Measurements from ENCODE around the gene DPP7. TPM values are rescaled to one million over a fixed set of nuclear protein-coding genes. Genes with fewer than 3 reads are reported as not detected.

Gene DPP7
- total and polyA plus RNA-seq, 2 of the 4 experiments (the other 2 are of a cell fraction): 14.9 to 76.4 TPM

- Histone ChIP-seq H3K36me3 (ENCODE audit: control insufficient read depth, insufficient read depth, low read length) (peaks cover 21% of the 10 kb centered on the region; the same call in 1 of the 2 replicates), H3K4ac (ENCODE audit: low read depth, low read length) (peak within 1 kb of the TSS; percentile 88), H2AK9ac (replicated peaks; ENCODE audit: low read depth, low read length, poor library complexity) (peak within 1 kb of the TSS; percentile 96), H3K18ac (ENCODE audit: low read depth, low read length) (peak within 1 kb of the TSS; percentile 74; the same call in 1 of the 2 replicates), H4K91ac (ENCODE audit: insufficient read depth, low read depth, low read length) (peak within 1 kb of the TSS; percentile 38), H3K14ac (replicated peaks; ENCODE audit: low read depth, low read length) (peak within 1 kb of the TSS; percentile 71), H3K23ac (ENCODE audit: low read depth, low read length) (peak within 1 kb of the TSS; percentile 66), H2BK5ac (ENCODE audit: low read depth, low read length, poor library complexity, severe bottlenecking) (peak within 1 kb of the TSS; percentile 24), H3K27me3 (ENCODE audit: control insufficient read depth, insufficient read depth, low read length) (no peaks in the 10 kb centered on the region), H3K4me2 (ENCODE audit: low read depth, low read length) (peak within 1 kb of the TSS; percentile 89), H4K8ac (ENCODE audit: low read depth in 2 of 2, low read length in 2 of 2) (peak within 1 kb of the TSS; percentile 41 to 97; a peak in 2 of 4 replicates), H3K4me3 (ENCODE audit: insufficient read depth, low read depth, low read length) (peak within 1 kb of the TSS; percentile 99), H4K5ac (ENCODE audit: low read depth, low read length) (peak within 1 kb of the TSS; percentile 52), H2AFZ (replicated peaks; ENCODE audit: low read length, poor library complexity) (peak within 1 kb of the TSS; percentile 95), H3K9me1 (ENCODE audit: insufficient read depth, low read length) (no peaks in the 10 kb centered on the region), H3K79me1 (ENCODE audit: low read depth in 1 of 2, low read length in 2 of 2) (peaks cover 8 to 33% of the 10 kb centered on the region in 2 experiments), H3K27ac (ENCODE audit: insufficient read depth, low read length) (peak within 1 kb of the TSS; percentile 54), H3K56ac (ENCODE audit: extremely low read depth, insufficient read depth, low read length) (peak within 1 kb of the TSS; percentile 41), H3K4me1 (ENCODE audit: control insufficient read depth, insufficient read depth, low read length) (no peaks in the 10 kb centered on the region), H2BK20ac (ENCODE audit: low read depth, low read length) (no peak within 1 kb of the TSS; the same call in 1 of the 2 replicates), H2BK15ac (ENCODE audit: low read depth, low read length) (no peak within 1 kb of the TSS; the same call in 2 of the 3 replicates), H2BK120ac (ENCODE audit: low read depth, low read length) (peak within 1 kb of the TSS; percentile 68), H2AK5ac (ENCODE audit: low read depth, low read length) (peak within 1 kb of the TSS; percentile 28), H3K9me3 (ENCODE audit: control insufficient read depth, insufficient read depth, low read length) (no peaks in the 10 kb centered on the region), H4K20me1 (ENCODE audit: insufficient read depth, low read length) (peaks cover 10% of the 10 kb centered on the region), H3K9ac (ENCODE audit: low read depth, low read length) (peak within 1 kb of the TSS; percentile 78)
- in situ Hi-C loops (cut with MboI; ENCODE audit: low sequenced_read_pairs) (no loop called here), intact Hi-C loops (cut with micrococcal nuclease) (no loop called here), dilution Hi-C loops (cut with HindIII; ENCODE audit: low sequenced_read_pairs, unreplicated experiment) (no loop called here)
- ATAC-seq (ENCODE audit: low read depth) (peak; percentile 85), DNase-seq (peak; percentile 42)
- WGBS, 2 experiments (ENCODE audit: extremely low coverage in 2 of 2, insufficient read length in 1 of 2): 6% methylated on average over 40 of the region's 87 CpGs; no CpG with 5 or more reads in 1 of the 2 experiments
- POLR2A ChIA-PET (ENCODE audit: unreplicated experiment): interaction anchor here (0.5 to 0.6 kb wide), 2 partner anchors 9 to 55 kb away, joined by 4 to 8 read pairs; no protein-coding TSS in a partner anchor
- TF ChIP-seq SMC3 (IDR thresholded peaks at IDR 0.05; ENCODE audit: low read depth, low read length) (no peak), USF2 (IDR thresholded peaks at IDR 0.05; ENCODE audit: low read depth, low read length) (peak; percentile 51; the same call in 1 of the 2 replicates), POLR2A (IDR thresholded peaks at IDR 0.05; ENCODE audit: low read depth, low read length) (no peak), BHLHE40 (IDR thresholded peaks at IDR 0.05; ENCODE audit: low read depth, low read length) (peak; percentile 61; the same call in 1 of the 2 replicates)
- no TSS peak for BruUV-seq (replicated peaks)
- CTCF ChIA-PET: interaction anchor here (1.2 to 1.5 kb wide), 2 partner anchors 13 to 31 kb away, joined by 5 to 7 read pairs; no protein-coding TSS in a partner anchor
Measured at GRCh38 chr9:137077010-137077747, 37.4 kb downstream of the DPP7 start, which contains the start of gene UAP1L1. Gene UAP1L1 (plus strand): TSS chr9:137077517. CDS start chr9:137077533, 16 bp downstream.

All from IMR-90 (cell line).